ENCODE results near the gene DLEC1.

DNA sequence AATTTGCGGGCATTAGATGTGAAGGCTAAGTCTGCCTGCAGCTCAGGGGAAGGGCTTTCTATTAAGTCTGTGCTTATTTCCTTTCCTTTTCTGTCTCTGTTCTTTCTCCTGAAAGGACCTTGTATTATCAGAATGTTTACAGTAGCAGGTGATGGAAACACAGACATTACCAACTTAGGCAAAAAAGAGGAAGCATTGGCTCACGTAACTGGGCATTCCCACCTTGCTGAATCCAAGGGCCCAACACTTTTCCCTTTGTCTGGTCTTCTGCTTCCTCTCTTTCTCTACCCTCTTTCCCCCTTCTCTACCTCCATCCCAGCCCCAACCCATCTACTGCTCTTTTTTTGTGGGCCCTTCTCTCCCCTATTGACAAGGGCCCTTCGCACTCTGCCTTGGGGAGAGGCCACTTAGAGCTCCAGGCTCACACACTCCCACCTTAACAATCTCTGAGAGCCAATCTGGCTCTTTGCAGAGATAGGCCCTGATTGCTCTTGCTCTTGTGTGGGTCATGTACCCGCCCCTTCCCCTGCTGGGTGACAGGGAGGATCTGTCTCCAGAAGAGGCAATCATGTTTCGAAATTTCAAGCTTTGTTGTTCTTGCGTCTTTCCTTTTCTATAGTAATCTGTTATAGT lies 62.9 kb downstream of the DLEC1 start:
- TF ChIP-seq, protein P1, sequence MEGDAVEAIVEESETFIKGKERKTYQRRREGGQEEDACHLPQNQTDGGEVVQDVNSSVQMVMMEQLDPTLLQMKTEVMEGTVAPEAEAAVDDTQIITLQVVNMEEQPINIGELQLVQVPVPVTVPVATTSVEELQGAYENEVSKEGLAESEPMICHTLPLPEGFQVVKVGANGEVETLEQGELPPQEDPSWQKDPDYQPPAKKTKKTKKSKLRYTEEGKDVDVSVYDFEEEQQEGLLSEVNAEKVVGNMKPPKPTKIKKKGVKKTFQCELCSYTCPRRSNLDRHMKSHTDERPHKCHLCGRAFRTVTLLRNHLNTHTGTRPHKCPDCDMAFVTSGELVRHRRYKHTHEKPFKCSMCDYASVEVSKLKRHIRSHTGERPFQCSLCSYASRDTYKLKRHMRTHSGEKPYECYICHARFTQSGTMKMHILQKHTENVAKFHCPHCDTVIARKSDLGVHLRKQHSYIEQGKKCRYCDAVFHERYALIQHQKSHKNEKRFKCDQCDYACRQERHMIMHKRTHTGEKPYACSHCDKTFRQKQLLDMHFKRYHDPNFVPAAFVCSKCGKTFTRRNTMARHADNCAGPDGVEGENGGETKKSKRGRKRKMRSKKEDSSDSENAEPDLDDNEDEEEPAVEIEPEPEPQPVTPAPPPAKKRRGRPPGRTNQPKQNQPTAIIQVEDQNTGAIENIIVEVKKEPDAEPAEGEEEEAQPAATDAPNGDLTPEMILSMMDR (IDR thresholded peaks at IDR 0.05), result no peak
- no peak for TF ChIP-seq POLR2AphosphoS5 (IDR thresholded peaks at IDR 0.05)

Data from gastroesophageal sphincter (tissue), 3 donors.